SK-N-SH treated with all-trans-retinoic acid at 6 μM for 48 hours (cell line): ENCODE data around the gene TKT.

Source experiments
- ATAC-seq: fragments of 200-7000 bp; cut with Tn5 transposase; 3 replicates; pipeline ENCODE4 v1.9.1; 2020; ENCODE audit warnings: mild to moderate bottlenecking, moderate library complexity
- ARNTL ChIP-seq: fragments of 450-650 bp; formaldehyde crosslinking; IDR thresholded peaks from 2 replicates; pipeline ENCODE4 v1.5.0; 2020; ENCODE audit warnings: low read depth, mild to moderate bottlenecking, moderate library complexity, borderline replicate concordance
- BACH2 ChIP-seq: fragments of 250-450 bp; sonication (Bioruptor Pico); IDR thresholded peaks from 2 replicates; pipeline ENCODE4 v1.9.0; 2021; ENCODE audit warnings: mild to moderate bottlenecking, borderline replicate concordance
- CREB5 ChIP-seq: fragments of 250-450 bp; sonication (Bioruptor Pico); IDR thresholded peaks from 2 replicates; pipeline ENCODE4 v1.5.1; 2020; ENCODE audit warnings: low read depth, mild to moderate bottlenecking, moderate library complexity
- CSDC2 ChIP-seq: fragments of 250-450 bp; sonication (Bioruptor Pico); IDR thresholded peaks from 2 replicates; pipeline ENCODE4 v1.5.0; 2020; ENCODE audit warnings: mild to moderate bottlenecking, moderate library complexity
- CSRNP3 ChIP-seq: fragments of 250-450 bp; sonication (Bioruptor Pico); IDR thresholded peaks from 2 replicates; pipeline ENCODE4 v1.5.1; 2021; ENCODE audit warnings: mild to moderate bottlenecking, moderate library complexity
- GLIS3 ChIP-seq: fragments of 250-450 bp; sonication (Bioruptor Pico); IDR thresholded peaks from 2 replicates; pipeline ENCODE4 v1.5.0; 2020; ENCODE audit warnings: mild to moderate bottlenecking, moderate library complexity
- ISL1 ChIP-seq: fragments of 250-450 bp; sonication (Bioruptor Pico); IDR thresholded peaks from 2 replicates; pipeline ENCODE4 v2.1.2; 2022; ENCODE audit warnings: mild to moderate bottlenecking, moderate library complexity
- OSR1 ChIP-seq: fragments of 250-450 bp; sonication (Bioruptor Pico); IDR thresholded peaks from 2 replicates; pipeline ENCODE4 v1.8.0; 2022; ENCODE audit warnings: moderate library complexity, mild to moderate bottlenecking, inconsistent platforms
- PATZ1 ChIP-seq: fragments of 250-450 bp; sonication (Bioruptor Pico); IDR thresholded peaks from 2 replicates; pipeline ENCODE4 v1.8.0; 2020; ENCODE audit warnings: mild to moderate bottlenecking, moderate library complexity, borderline replicate concordance
- POU6F1 ChIP-seq: fragments of 250-450 bp; sonication (Bioruptor Pico); IDR thresholded peaks from 2 replicates; pipeline ENCODE4 v1.8.0; 2021; ENCODE audit warnings: low read depth, mild to moderate bottlenecking, moderate library complexity, borderline replicate concordance
- RARB ChIP-seq: fragments of 250-450 bp; sonication (Bioruptor Pico); IDR thresholded peaks from 2 replicates; pipeline ENCODE4 v1.8.0; 2021; ENCODE audit warnings: mild to moderate bottlenecking, moderate library complexity
- SNAI2 ChIP-seq: fragments of 250-450 bp; sonication (Bioruptor Pico); IDR thresholded peaks from 2 replicates; pipeline ENCODE4 v1.5.0; 2020; ENCODE audit warnings: mild to moderate bottlenecking, moderate library complexity
- TCF4 ChIP-seq: fragments of 250-450 bp; sonication (Bioruptor Pico); IDR thresholded peaks from 2 replicates; pipeline ENCODE4 v1.8.0; 2021; ENCODE audit warnings: mild to moderate bottlenecking, moderate library complexity, borderline replicate concordance
- TOX ChIP-seq: fragments of 250-450 bp; sonication (Bioruptor Pico); IDR thresholded peaks from 2 replicates; pipeline ENCODE4 v1.8.0; 2021; ENCODE audit warnings: mild to moderate bottlenecking, moderate library complexity, borderline replicate concordance
- TSHZ2 ChIP-seq: fragments of 250-450 bp; sonication (Bioruptor Pico); IDR thresholded peaks from 2 replicates; pipeline ENCODE4 v1.5.0; 2020; ENCODE audit warnings: mild to moderate bottlenecking, moderate library complexity
- ZFP3 ChIP-seq: fragments of 250-450 bp; sonication (Bioruptor Pico); IDR thresholded peaks from 2 replicates; pipeline ENCODE4 v1.5.0; 2020; ENCODE audit warnings: mild to moderate bottlenecking, moderate library complexity
- ZFP30 ChIP-seq: fragments of 450-650 bp; formaldehyde crosslinking; IDR thresholded peaks from 2 replicates; pipeline ENCODE4 v1.5.0; 2022; ENCODE audit warnings: mild to moderate bottlenecking, moderate library complexity
- ZNF565 ChIP-seq: fragments of 450-650 bp; formaldehyde crosslinking; conservative IDR thresholded peaks from 2 replicates; pipeline ENCODE4 v1.5.0; 2020; ENCODE audit warnings: low read depth, mild to moderate bottlenecking, moderate library complexity
- ZNF70 ChIP-seq: fragments of 450-650 bp; formaldehyde crosslinking; IDR thresholded peaks from 2 replicates; pipeline ENCODE4 v1.5.0; 2020; ENCODE audit warnings: mild to moderate bottlenecking, moderate library complexity
- ZNF8 ChIP-seq: fragments of 450-650 bp; formaldehyde crosslinking; IDR thresholded peaks from 2 replicates; pipeline ENCODE4 v1.5.0; 2020; ENCODE audit warnings: mild to moderate bottlenecking, moderate library complexity

The TKT gene

GRCh38 chr3:53187430-53187829 lies 68.4 kb downstream of the TKT start (continued):
- TF ChIP-seq POU6F1 (CRISPR knock-in tag) (no peak), CREB5 (CRISPR knock-in tag) (no peak), OSR1 (CRISPR knock-in tag) (no peak), TOX (CRISPR knock-in tag) (no peak), PATZ1 (no peak), SNAI2 (no peak)

GRCh38 chr3:53186726-53187125 lies 69.1 kb downstream of the TKT start:
- no peak for TF ChIP-seq CSDC2 (CRISPR knock-in tag)
- no peak for TF ChIP-seq SNAI2
- TF ChIP-seq TCF4: no peak
- TF ChIP-seq TSHZ2 (CRISPR knock-in tag): no peak
- no peak for TF ChIP-seq ISL1 (CRISPR knock-in tag)
- TF ChIP-seq ZFP30 (CRISPR knock-in tag): no peak
- no peak for TF ChIP-seq BACH2
- TF ChIP-seq ZNF70 (CRISPR knock-in tag): no peak
- no peak for TF ChIP-seq GLIS3 (CRISPR knock-in tag)
- no peak for TF ChIP-seq CREB5 (CRISPR knock-in tag)
- ATAC-seq: no peak

- TF ChIP-seq ARNTL (CRISPR knock-in tag) (no peak), RARB (CRISPR knock-in tag) (no peak), ZNF8 (CRISPR knock-in tag) (no peak), GLIS3 (CRISPR knock-in tag) (no peak), ZFP3 (CRISPR knock-in tag) (no peak), ZNF70 (CRISPR knock-in tag) (no peak)
- TF ChIP-seq, all 23 proteins: peak for 0
- ATAC-seq: no peak
These were observed 69.9 kb downstream of the TKT start for GRCh38 chr3:53185761-53186465.

- no peak for ATAC-seq
- TF ChIP-seq CSRNP3: no peak
- TF ChIP-seq ZNF565: no peak
- no peak for TF ChIP-seq ZFP3 (CRISPR knock-in tag)
- TF ChIP-seq TOX (CRISPR knock-in tag): no peak
These were observed 71.1 kb downstream of the TKT start for GRCh38 chr3:53184701-53185100.
